ENCODE measurements around the gene NTM.

GRCh38 chr11:131618201-131618600 is 247.8 kb downstream of the NTM start:
- TF ChIP-seq EZH2 (IDR thresholded peaks at IDR 0.05; ENCODE audit: borderline replicate concordance, insufficient read depth, low read length, poor library complexity, severe bottlenecking): no peak
- TF ChIP-seq, protein P1, sequence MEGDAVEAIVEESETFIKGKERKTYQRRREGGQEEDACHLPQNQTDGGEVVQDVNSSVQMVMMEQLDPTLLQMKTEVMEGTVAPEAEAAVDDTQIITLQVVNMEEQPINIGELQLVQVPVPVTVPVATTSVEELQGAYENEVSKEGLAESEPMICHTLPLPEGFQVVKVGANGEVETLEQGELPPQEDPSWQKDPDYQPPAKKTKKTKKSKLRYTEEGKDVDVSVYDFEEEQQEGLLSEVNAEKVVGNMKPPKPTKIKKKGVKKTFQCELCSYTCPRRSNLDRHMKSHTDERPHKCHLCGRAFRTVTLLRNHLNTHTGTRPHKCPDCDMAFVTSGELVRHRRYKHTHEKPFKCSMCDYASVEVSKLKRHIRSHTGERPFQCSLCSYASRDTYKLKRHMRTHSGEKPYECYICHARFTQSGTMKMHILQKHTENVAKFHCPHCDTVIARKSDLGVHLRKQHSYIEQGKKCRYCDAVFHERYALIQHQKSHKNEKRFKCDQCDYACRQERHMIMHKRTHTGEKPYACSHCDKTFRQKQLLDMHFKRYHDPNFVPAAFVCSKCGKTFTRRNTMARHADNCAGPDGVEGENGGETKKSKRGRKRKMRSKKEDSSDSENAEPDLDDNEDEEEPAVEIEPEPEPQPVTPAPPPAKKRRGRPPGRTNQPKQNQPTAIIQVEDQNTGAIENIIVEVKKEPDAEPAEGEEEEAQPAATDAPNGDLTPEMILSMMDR (IDR thresholded peaks at IDR 0.05; ENCODE audit: poor library complexity, severe bottlenecking): no peak

Measured in neural cell (in vitro differentiated cells).